ENCODE data around the gene DLGAP3. TPM values are rescaled to one million over a fixed set of nuclear protein-coding genes. Genes with fewer than 3 reads are reported as not detected.

The DLGAP3 gene
- total RNA-seq, 1 experiment from 2014 or later: 0.27 TPM

DNA sequence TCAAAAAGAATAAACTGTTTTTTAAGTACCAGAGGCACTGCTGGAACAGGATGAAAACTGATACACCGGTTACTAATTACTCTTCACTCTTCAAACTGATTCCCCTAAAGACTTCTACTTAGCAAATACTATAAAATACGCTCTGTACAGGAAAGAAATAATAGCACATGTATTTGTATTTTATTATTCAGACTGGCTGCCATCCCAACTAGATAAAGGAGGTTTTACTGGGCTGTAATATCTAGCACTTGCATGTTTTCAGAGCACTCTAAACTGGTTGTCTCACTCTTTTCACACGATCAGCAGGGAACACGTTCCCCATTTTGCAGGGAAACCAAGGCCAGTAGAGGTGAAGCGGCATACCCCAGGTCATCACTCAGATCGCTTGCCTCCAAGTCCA lies 79.1 kb downstream of the DLGAP3 start:
- intact Hi-C loops (cut with micrococcal nuclease): loop anchor here (10.0 kb wide), 2 partner anchors 444 to 924 kb away; no protein-coding TSS in a partner anchor
- no peak overlapping the region for H3K4me3 ChIP-seq (replicated peaks in 1 of 2; ENCODE audit: low read depth in 1 of 2, low read length in 2 of 2)
- no peak overlapping the region for H2AFZ ChIP-seq (ENCODE audit: low read depth, low read length, poor library complexity, severe bottlenecking)
- no peak overlapping the region for H3K9ac ChIP-seq (ENCODE audit: low read length)
- ChIA-PET RAD21 (ENCODE audit: low non-redundant PET in 1 of 2, low total read pairs in 2 of 2, uncharacterized antibody in 2 of 2, unreplicated experiment in 2 of 2) (no interaction called here), CTCF (no interaction called here), POLR2A (no interaction called here)
- ATAC-seq (no peak), DNase-seq (ENCODE audit: low read depth, low spot score) (no peak)
- peaks cover 5 to 9% of the 10 kb centered on the region in 2 experiments; a peak in 2 of 4 replicates for H3K36me3 ChIP-seq (ENCODE audit: control insufficient read depth in 1 of 2, insufficient read depth in 2 of 2, low read length in 2 of 2)
- no peaks in the 10 kb centered on the region for H3K9me3 ChIP-seq (ENCODE audit: control insufficient read depth in 1 of 2, insufficient read depth in 1 of 2, low read depth in 1 of 2, low read length in 2 of 2)
- no peaks in the 10 kb centered on the region for H3K4me1 ChIP-seq (ENCODE audit: control insufficient read depth in 1 of 2, insufficient read depth in 2 of 2, low read length in 2 of 2)
- no peak overlapping the region for H3K4me2 ChIP-seq (ENCODE audit: low read length)
- H3K27me3 ChIP-seq (ENCODE audit: insufficient read depth, low read length): no peaks in the 10 kb centered on the region
- no TSS peak for BruUV-seq (replicated peaks)
- H3K79me2 ChIP-seq (ENCODE audit: insufficient read depth, low read length): peaks cover 13% of the 10 kb centered on the region
- TF ChIP-seq EZH2 (IDR thresholded peaks at IDR 0.05) (no peak), EGR1 (IDR thresholded peaks at IDR 0.05; ENCODE audit: low read depth) (no peak), ELF1 (IDR thresholded peaks at IDR 0.05; ENCODE audit: borderline replicate concordance, low read depth) (no peak), ZNF274 (IDR thresholded peaks at IDR 0.05; ENCODE audit: low read depth, low read length) (no peak), CBX3 (IDR thresholded peaks at IDR 0.05; ENCODE audit: low read depth) (no peak), ZFX (IDR thresholded peaks at IDR 0.05) (no peak), POLR2AphosphoS5 (IDR thresholded peaks at IDR 0.05; ENCODE audit: low read depth, low read length) (no peak), RAD21 (IDR thresholded peaks at IDR 0.05; ENCODE audit: low read depth) (no peak), SRF (IDR thresholded peaks at IDR 0.05; ENCODE audit: low read depth) (no peak)
- TF ChIP-seq, protein P1, sequence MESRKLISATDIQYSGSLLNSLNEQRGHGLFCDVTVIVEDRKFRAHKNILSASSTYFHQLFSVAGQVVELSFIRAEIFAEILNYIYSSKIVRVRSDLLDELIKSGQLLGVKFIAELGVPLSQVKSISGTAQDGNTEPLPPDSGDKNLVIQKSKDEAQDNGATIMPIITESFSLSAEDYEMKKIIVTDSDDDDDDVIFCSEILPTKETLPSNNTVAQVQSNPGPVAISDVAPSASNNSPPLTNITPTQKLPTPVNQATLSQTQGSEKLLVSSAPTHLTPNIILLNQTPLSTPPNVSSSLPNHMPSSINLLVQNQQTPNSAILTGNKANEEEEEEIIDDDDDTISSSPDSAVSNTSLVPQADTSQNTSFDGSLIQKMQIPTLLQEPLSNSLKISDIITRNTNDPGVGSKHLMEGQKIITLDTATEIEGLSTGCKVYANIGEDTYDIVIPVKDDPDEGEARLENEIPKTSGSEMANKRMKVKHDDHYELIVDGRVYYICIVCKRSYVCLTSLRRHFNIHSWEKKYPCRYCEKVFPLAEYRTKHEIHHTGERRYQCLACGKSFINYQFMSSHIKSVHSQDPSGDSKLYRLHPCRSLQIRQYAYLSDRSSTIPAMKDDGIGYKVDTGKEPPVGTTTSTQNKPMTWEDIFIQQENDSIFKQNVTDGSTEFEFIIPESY (IDR thresholded peaks at IDR 0.05; ENCODE audit: extremely low read depth, insufficient replicate concordance, low read length): no peak
- TF ChIP-seq, protein P2, sequence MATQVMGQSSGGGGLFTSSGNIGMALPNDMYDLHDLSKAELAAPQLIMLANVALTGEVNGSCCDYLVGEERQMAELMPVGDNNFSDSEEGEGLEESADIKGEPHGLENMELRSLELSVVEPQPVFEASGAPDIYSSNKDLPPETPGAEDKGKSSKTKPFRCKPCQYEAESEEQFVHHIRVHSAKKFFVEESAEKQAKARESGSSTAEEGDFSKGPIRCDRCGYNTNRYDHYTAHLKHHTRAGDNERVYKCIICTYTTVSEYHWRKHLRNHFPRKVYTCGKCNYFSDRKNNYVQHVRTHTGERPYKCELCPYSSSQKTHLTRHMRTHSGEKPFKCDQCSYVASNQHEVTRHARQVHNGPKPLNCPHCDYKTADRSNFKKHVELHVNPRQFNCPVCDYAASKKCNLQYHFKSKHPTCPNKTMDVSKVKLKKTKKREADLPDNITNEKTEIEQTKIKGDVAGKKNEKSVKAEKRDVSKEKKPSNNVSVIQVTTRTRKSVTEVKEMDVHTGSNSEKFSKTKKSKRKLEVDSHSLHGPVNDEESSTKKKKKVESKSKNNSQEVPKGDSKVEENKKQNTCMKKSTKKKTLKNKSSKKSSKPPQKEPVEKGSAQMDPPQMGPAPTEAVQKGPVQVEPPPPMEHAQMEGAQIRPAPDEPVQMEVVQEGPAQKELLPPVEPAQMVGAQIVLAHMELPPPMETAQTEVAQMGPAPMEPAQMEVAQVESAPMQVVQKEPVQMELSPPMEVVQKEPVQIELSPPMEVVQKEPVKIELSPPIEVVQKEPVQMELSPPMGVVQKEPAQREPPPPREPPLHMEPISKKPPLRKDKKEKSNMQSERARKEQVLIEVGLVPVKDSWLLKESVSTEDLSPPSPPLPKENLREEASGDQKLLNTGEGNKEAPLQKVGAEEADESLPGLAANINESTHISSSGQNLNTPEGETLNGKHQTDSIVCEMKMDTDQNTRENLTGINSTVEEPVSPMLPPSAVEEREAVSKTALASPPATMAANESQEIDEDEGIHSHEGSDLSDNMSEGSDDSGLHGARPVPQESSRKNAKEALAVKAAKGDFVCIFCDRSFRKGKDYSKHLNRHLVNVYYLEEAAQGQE (IDR thresholded peaks at IDR 0.05; ENCODE audit: low read depth): no peak
- H3K9me2 ChIP-seq (ENCODE audit: insufficient read depth): no peaks in the 10 kb centered on the region
- H4K20me1 ChIP-seq (ENCODE audit: insufficient read depth): no peaks in the 10 kb centered on the region
- no peak overlapping the region for H3K27ac ChIP-seq (ENCODE audit: low read depth, low read length)

Data from HCT116 (cell line).